Thyroid gland (tissue), 4 donors: ENCODE data around the gene AGMO. TPM values are rescaled to one million over a fixed set of nuclear protein-coding genes. Genes with fewer than 3 reads are reported as not detected.

Experiments
- DNase-seq, 2 donors: peaks; one replicate each; pipeline ENCODE4 v3.0.0-alpha.2; 2019
- H3K27ac ChIP-seq, 3 donors: fragments of 200-600 bp; sonication (generic); 1 replicate in 2 of 3; 2 replicates in 1 of 3; pipeline ENCODE4 v1.5.1; 2016 to 2019; ENCODE audit warnings: mild to moderate bottlenecking in 1 of 3, moderate library complexity in 1 of 3
- H3K27me3 ChIP-seq: fragments of 200-600 bp; sonication (generic); one replicate; pipeline ENCODE4 v1.5.1; 2019
- H3K36me3 ChIP-seq, 2 donors: fragments of 200-600 bp; sonication (generic); one replicate each; pipeline ENCODE4 v1.5.1; 2016 to 2019
- H3K4me1 ChIP-seq, 2 donors: fragments of 200-600 bp; sonication (generic); one replicate each; pipeline ENCODE4 v1.5.1; 2017 to 2019
- H3K4me3 ChIP-seq, 3 donors: fragments of 200-600 bp; sonication (generic); replicated peaks in 1 of 3; 1 replicate in 2 of 3; 2 replicates in 1 of 3; pipeline ENCODE4 v1.5.1; 2016; ENCODE audit warnings: mild to moderate bottlenecking in 1 of 3
- H3K9me3 ChIP-seq: fragments of 200-600 bp; sonication (generic); one replicate; pipeline ENCODE4 v1.5.1; 2017
- POLR2A ChIP-seq, 2 donors: fragments of 450-650 bp; IDR thresholded peaks; one replicate each; pipeline ENCODE4 v1.6.1; 2017; ENCODE audit warnings: antibody characterized with exemption in 2 of 2, mild to moderate bottlenecking in 2 of 2, moderate library complexity in 1 of 2
- WGBS, 2 donors: methylation state at CpG; one replicate each; pipeline ENCODE4 v1.1.5; 2017; 5-methylcytosine and 5-hydroxymethylcytosine counted together
- intact Hi-C: fragments of 100-400 bp; cut with DNase I; formaldehyde crosslinking; loops from one replicate; pipeline ENCODE4 v1.15.1; 2023
- total RNA-seq, 4 donors: library from RNA; depleted of rRNA; stranded (reverse); fragments of >200 nt; gene quantifications; one replicate each; pipeline ENCODE4 v1.2.3, GENCODE V29; 2016
- TF ChIP-seq, protein P1 (sequence below), 6 experiments: fragments of 200-600 bp in 3 of 6; fragments of 450-650 bp in 3 of 6; sonication (generic) in 3 of 6; IDR thresholded peaks; one replicate each; pipeline ENCODE4 v1.5.1; 2016 to 2019; ENCODE audit warnings: antibody characterized with exemption in 6 of 6, mild to moderate bottlenecking in 2 of 6, inconsistent platforms in 1 of 6, moderate library complexity in 1 of 6

Gene AGMO
- total RNA-seq, 4 donors from 2014 or later, result 0.83 to 2.0 (median 1.8) TPM

DNA sequence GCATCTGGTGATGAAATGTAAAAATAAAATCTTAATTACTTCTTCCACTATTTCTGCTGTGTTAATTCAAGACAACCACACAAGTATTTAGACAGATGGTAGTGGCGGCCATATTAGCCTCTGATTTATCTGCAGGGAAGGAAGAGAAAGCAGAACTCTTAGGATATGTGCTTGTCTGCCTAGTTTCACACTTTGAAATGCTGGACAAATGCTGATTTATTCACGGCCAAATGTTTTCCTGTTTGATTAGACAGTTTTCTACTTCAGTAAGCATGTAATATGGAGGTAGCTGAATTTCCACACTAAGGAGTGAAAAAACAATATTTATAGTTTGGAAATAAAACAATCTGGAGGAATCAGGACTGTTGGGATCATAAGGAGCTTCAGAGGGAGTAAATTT lies 158.1 kb downstream of the AGMO start:
- Histone ChIP-seq H3K4me3 (no peak overlapping the region), H3K4me1 (no peaks in the 10 kb centered on the region)
- 73 to 76% methylated on average over 2 of the region's 2 CpGs for WGBS, 2 donors

DNA sequence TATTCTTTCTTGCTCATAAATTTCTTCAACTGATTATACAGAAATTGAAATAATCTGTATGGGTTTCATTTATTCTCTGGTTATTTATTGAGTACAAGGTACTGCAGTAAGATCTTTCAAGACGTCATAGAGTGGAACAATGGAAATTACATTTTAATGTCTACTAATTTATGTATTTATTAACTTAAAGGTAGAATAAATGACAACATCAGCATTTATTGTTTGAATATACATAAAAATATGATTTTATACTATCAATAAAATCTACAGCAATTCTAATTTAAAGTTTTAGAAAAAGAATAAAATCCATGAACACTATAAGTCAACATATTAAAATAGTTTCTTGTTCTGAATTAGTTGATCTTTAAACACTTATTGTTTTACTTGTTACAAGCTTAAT lies 158.5 kb downstream of the AGMO start:
- H3K9me3 ChIP-seq, result no peaks in the 10 kb centered on the region
- intact Hi-C loops, result no loop called here
- H3K27me3 ChIP-seq, result no peaks in the 10 kb centered on the region
- H3K4me3 ChIP-seq, result no peak overlapping the region
- H3K36me3 ChIP-seq, result no peaks in the 10 kb centered on the region
- TF ChIP-seq, protein P1, sequence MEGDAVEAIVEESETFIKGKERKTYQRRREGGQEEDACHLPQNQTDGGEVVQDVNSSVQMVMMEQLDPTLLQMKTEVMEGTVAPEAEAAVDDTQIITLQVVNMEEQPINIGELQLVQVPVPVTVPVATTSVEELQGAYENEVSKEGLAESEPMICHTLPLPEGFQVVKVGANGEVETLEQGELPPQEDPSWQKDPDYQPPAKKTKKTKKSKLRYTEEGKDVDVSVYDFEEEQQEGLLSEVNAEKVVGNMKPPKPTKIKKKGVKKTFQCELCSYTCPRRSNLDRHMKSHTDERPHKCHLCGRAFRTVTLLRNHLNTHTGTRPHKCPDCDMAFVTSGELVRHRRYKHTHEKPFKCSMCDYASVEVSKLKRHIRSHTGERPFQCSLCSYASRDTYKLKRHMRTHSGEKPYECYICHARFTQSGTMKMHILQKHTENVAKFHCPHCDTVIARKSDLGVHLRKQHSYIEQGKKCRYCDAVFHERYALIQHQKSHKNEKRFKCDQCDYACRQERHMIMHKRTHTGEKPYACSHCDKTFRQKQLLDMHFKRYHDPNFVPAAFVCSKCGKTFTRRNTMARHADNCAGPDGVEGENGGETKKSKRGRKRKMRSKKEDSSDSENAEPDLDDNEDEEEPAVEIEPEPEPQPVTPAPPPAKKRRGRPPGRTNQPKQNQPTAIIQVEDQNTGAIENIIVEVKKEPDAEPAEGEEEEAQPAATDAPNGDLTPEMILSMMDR (IDR thresholded peaks at IDR 0.05), result no peak
- TF ChIP-seq POLR2A (IDR thresholded peaks at IDR 0.05), result no peak
- no peaks in the 10 kb centered on the region for H3K4me1 ChIP-seq
- H3K27ac ChIP-seq, result no peak overlapping the region
- WGBS, 2 donors, result 0 to 58% methylated on average over 1 of the region's 1 CpG
- DNase-seq, result no peak

More for the DNA sequence above, 158.1 kb downstream of the AGMO start:
- TF ChIP-seq POLR2A (IDR thresholded peaks at IDR 0.05), result no peak
- TF ChIP-seq, protein P1 (IDR thresholded peaks at IDR 0.05), result no peak
- intact Hi-C loops, result no loop called here
- no peak overlapping the region for H3K27ac ChIP-seq
- no peaks in the 10 kb centered on the region for H3K27me3 ChIP-seq
- no peaks in the 10 kb centered on the region for H3K36me3 ChIP-seq
- DNase-seq, result no peak
- H3K9me3 ChIP-seq, result no peaks in the 10 kb centered on the region

DNA sequence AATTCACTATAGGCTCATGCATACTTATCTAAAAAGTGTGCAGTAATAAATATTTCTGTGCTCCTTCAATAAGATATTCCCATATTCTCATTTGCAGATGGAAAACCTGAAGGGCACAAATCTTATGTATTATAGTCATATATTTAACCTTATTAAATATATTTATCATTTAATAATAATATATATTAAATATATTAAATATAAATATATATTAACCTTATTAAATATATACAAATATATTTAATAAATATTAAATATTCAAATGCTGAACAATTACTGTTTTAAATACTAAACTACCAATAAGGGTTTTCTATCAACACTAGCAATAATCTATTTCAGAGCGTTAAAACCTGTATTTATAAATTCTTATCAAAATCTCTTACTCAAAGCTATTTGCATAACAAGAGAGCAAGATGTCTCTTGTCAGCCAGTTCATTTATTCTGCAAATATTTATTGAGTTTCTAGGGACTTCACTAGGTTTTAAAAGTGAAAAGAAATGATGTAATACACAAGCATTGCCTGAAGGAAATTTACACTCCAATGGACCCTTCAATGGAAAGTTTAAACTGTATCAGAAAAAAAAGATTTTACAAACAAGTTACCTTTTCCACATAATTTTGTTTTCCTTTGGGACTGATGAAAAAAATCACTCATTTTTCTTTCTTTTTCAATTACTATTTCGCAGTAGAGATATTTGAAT lies 159.2 kb downstream of the AGMO start:
- TF ChIP-seq, protein P1 (IDR thresholded peaks at IDR 0.05), result no peak
- TF ChIP-seq POLR2A (IDR thresholded peaks at IDR 0.05), result no peak
- H3K4me1 ChIP-seq, result no peaks in the 10 kb centered on the region
- no peak overlapping the region for H3K27ac ChIP-seq
- H3K4me3 ChIP-seq, result no peak overlapping the region
- H3K27me3 ChIP-seq, result no peaks in the 10 kb centered on the region
- no peaks in the 10 kb centered on the region for H3K36me3 ChIP-seq
- H3K9me3 ChIP-seq, result no peaks in the 10 kb centered on the region
- DNase-seq, result no peak
- intact Hi-C loops, result no loop called here
- WGBS, 2 donors, result 88 to 96% methylated on average over 2 of the region's 2 CpGs

DNA sequence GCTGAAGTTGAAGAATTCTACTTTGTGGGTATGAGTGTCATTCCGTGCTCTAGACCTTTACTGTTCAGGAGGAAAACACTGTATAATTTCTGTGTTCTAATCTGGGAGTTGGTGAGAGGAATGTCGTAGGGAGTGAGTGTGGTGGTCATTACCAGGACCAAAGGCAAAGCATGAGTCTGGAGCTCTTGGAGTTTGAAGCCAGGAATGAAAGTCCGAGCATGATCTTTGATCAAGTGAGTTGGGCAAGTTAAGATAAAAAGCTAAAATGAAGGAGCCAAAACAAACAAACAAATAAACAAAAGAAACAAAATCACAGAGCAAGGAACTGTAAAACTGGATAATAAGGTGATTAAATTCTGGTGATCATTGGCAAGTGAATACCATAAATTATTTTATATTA lies 161.4 kb downstream of the AGMO start:
- TF ChIP-seq, protein P1 (IDR thresholded peaks at IDR 0.05), result no peak
- no peak for TF ChIP-seq POLR2A (IDR thresholded peaks at IDR 0.05)
- H3K4me3 ChIP-seq, result no peak overlapping the region
- DNase-seq, result no peak
- no peak overlapping the region for H3K27ac ChIP-seq
- H3K36me3 ChIP-seq, result no peaks in the 10 kb centered on the region
- H3K4me1 ChIP-seq, result no peaks in the 10 kb centered on the region
- intact Hi-C loops, result no loop called here
- no peaks in the 10 kb centered on the region for H3K9me3 ChIP-seq
- no peaks in the 10 kb centered on the region for H3K27me3 ChIP-seq
- 84 to 91% methylated on average over 3 of the region's 3 CpGs for WGBS, 2 donors

DNA sequence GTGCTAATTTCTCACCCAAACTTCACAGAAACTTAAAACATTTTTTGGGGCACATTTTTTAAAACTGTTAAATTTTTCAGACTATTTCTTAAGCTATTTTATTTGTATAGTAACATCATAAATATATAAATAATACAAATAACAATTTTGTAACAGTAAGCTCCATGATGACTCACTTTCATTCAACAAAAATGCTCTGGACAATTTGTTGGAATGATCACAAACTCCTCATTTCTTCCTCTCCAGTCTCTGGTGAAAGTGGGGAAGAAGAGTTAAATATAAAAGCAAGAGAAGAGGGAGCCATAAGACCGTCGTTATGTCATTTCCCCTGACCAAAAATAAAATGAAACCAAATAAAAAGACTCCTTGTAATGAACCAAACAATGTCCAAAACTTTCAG lies 162.4 kb downstream of the AGMO start:
- no peaks in the 10 kb centered on the region for H3K27me3 ChIP-seq
- no peak overlapping the region for H3K27ac ChIP-seq
- intact Hi-C loops, result no loop called here
- DNase-seq, result no peak
- no peak overlapping the region for H3K4me3 ChIP-seq
- H3K9me3 ChIP-seq, result no peaks in the 10 kb centered on the region
- H3K36me3 ChIP-seq, result no peaks in the 10 kb centered on the region
- WGBS, 2 donors, result 74 to 85% methylated on average over 2 of the region's 2 CpGs
- no peaks in the 10 kb centered on the region for H3K4me1 ChIP-seq
- TF ChIP-seq, protein P1 (IDR thresholded peaks at IDR 0.05), result no peak
- no peak for TF ChIP-seq POLR2A (IDR thresholded peaks at IDR 0.05)
